Liver (tissue), 9 donors: ENCODE results near the gene MAPKAP1. TPM values are rescaled to one million over a fixed set of nuclear protein-coding genes. Genes with fewer than 3 reads are reported as not detected.

Source experiments
- DNase-seq: peaks from one replicate; pipeline ENCODE4 v3.0.0-alpha.2; 2017; ENCODE audit warnings: low spot score
- H3K27ac ChIP-seq, 2 donors: one replicate each; pipeline ENCODE4 v1.7.0; 2013; ENCODE audit warnings: inconsistent platforms in 2 of 2, low read length in 2 of 2, control low read depth in 1 of 2, low read depth in 1 of 2, mild to moderate bottlenecking in 1 of 2
- H3K27me3 ChIP-seq, 4 donors: one replicate each; pipeline versions ENCODE4 v1.6.1 to v1.7.0; 2013; ENCODE audit warnings: low read length in 3 of 4, inconsistent platforms in 1 of 4, mild to moderate bottlenecking in 1 of 4, moderate library complexity in 1 of 4; ENCODE audit not compliant: control insufficient read depth in 4 of 4, insufficient read depth in 4 of 4
- H3K36me3 ChIP-seq, 4 donors: one replicate each; pipeline versions ENCODE4 v1.6.1 to v1.7.0; 2013; ENCODE audit warnings: low read length in 3 of 4, mild to moderate bottlenecking in 3 of 4, low read depth in 1 of 4, moderate library complexity in 1 of 4; ENCODE audit not compliant: control insufficient read depth in 4 of 4, insufficient read depth in 3 of 4
- H3K4me1 ChIP-seq, 4 donors: one replicate each; pipeline versions ENCODE4 v1.6.1 to v1.7.0; 2013; ENCODE audit warnings: low read length in 3 of 4, mild to moderate bottlenecking in 3 of 4, moderate library complexity in 1 of 4; ENCODE audit not compliant: control insufficient read depth in 4 of 4, insufficient read depth in 4 of 4
- H3K4me3 ChIP-seq, 3 donors: one replicate each; pipeline versions ENCODE4 v1.6.1 to v1.7.0; 2013; ENCODE audit warnings: low read length in 3 of 3, control low read depth in 1 of 3, low read depth in 1 of 3, mild to moderate bottlenecking in 1 of 3
- H3K9ac ChIP-seq, 2 donors: one replicate each; pipeline ENCODE4 v1.7.0; 2013; ENCODE audit warnings: low read length in 2 of 2, mild to moderate bottlenecking in 2 of 2, moderate library complexity in 2 of 2, control low read depth in 1 of 2, low read depth in 1 of 2
- H3K9me3 ChIP-seq, 4 donors: one replicate each; pipeline versions ENCODE4 v1.6.1 to v1.7.0; 2013; ENCODE audit warnings: low read length in 3 of 4; ENCODE audit not compliant: control insufficient read depth in 4 of 4
- ATF3 ChIP-seq: IDR thresholded peaks from 2 replicates; pipeline ENCODE4 v1.6.1; 2016; ENCODE audit warnings: antibody characterized with exemption
- CTCF ChIP-seq: fragments of 150-350 bp; IDR thresholded peaks from 2 replicates; pipeline ENCODE4 v1.5.1; 2017; ENCODE audit warnings: improper control_type of control experiment, low read depth, low read length; ENCODE audit not compliant: missing input control
- EGR1 ChIP-seq, 2 donors: IDR thresholded peaks; 2 replicates each; pipeline ENCODE4 v1.6.1; 2016 to 2018; ENCODE audit warnings: antibody characterized with exemption in 2 of 2, low read depth in 2 of 2
- FOXA1 ChIP-seq: IDR thresholded peaks from 2 replicates; pipeline ENCODE4 v1.6.1; 2016; ENCODE audit warnings: antibody characterized with exemption
- FOXA2 ChIP-seq: IDR thresholded peaks from 2 replicates; pipeline ENCODE4 v1.6.1; 2016; ENCODE audit warnings: antibody characterized with exemption
- GABPA ChIP-seq, 2 donors: IDR thresholded peaks in 1 of 2; conservative IDR thresholded peaks in 1 of 2; 2 replicates each; pipeline ENCODE4 v1.6.1; 2016; ENCODE audit warnings: antibody characterized with exemption in 2 of 2, mild to moderate bottlenecking in 1 of 2, moderate library complexity in 1 of 2
- HNF4A ChIP-seq, 2 donors: conservative IDR thresholded peaks; 2 replicates each; pipeline ENCODE4 v1.6.1; 2016; ENCODE audit warnings: antibody characterized with exemption in 2 of 2, mild to moderate bottlenecking in 2 of 2
- HNF4G ChIP-seq: IDR thresholded peaks from 2 replicates; pipeline ENCODE4 v1.6.1; 2016; ENCODE audit warnings: antibody characterized with exemption
- JUND ChIP-seq, 2 donors: IDR thresholded peaks; 2 replicates each; pipeline ENCODE4 v1.6.1; 2016; ENCODE audit warnings: antibody characterized with exemption in 2 of 2
- MAX ChIP-seq: IDR thresholded peaks from 2 replicates; pipeline ENCODE4 v1.6.1; 2016; ENCODE audit warnings: antibody characterized with exemption
- NR2F2 ChIP-seq: IDR thresholded peaks from 2 replicates; pipeline ENCODE4 v1.6.1; 2016; ENCODE audit warnings: antibody characterized with exemption
- RAD21 ChIP-seq, 2 donors: IDR thresholded peaks; 2 replicates each; pipeline ENCODE4 v1.6.1; 2016; ENCODE audit warnings: antibody characterized with exemption in 2 of 2, mild to moderate bottlenecking in 2 of 2
- RXRA ChIP-seq, 2 donors: IDR thresholded peaks; 2 replicates each; pipeline ENCODE4 v1.6.1; 2017 to 2018; ENCODE audit warnings: antibody characterized with exemption in 2 of 2, mild to moderate bottlenecking in 1 of 2
- SP1 ChIP-seq: IDR thresholded peaks from 2 replicates; pipeline ENCODE4 v1.6.1; 2018; ENCODE audit warnings: antibody characterized with exemption, mild to moderate bottlenecking
- YY1 ChIP-seq: IDR thresholded peaks from 2 replicates; pipeline ENCODE4 v1.6.1; 2016; ENCODE audit warnings: antibody characterized with exemption, mild to moderate bottlenecking
- ZBTB33 ChIP-seq: IDR thresholded peaks from 2 replicates; pipeline ENCODE4 v1.6.1; 2016; ENCODE audit warnings: antibody characterized with exemption
- WGBS: extraction: QIAGEN DNeasy Blood & Tissue Kit; methylation state at CpG from one replicate; pipeline ENCODE4 v1.1.7; 2013; 5-methylcytosine and 5-hydroxymethylcytosine counted together
- polyA plus RNA-seq, 2 donors: library from polyadenylated mRNA; stranded (reverse) in 1 of 2; unstranded in 1 of 2; fragments of 200-250 nt in 1 of 2; fragments of >200 nt in 1 of 2; fragmentation: Nextera tagmentation in 1 of 2; extraction: Ambion mirVana in 1 of 2; gene quantifications; one replicate each; pipeline versions ENCODE4 v1.2.1 to v1.2.3, GENCODE V29; 2013 to 2015
- total RNA-seq, 2 donors: library from RNA; depleted of rRNA; stranded (reverse); fragments of >200 nt; gene quantifications; one replicate each; pipeline ENCODE4 v1.2.3, GENCODE V29; 2014
- TF ChIP-seq, protein P1 (sequence below): IDR thresholded peaks from 2 replicates; pipeline ENCODE4 v1.6.1; 2016; ENCODE audit warnings: antibody characterized with exemption, mild to moderate bottlenecking
- donor health status: healthy.
- donor health status: healthy.
- donor health status: healthy.
- donor health status: healthy.
- donor health status: healthy.

MAPKAP1 gene
- total and polyA plus RNA-seq, 4 donors: 23.6 to 55.9 (median 32.7) TPM

GRCh38 chr9:125674981-125675973, 31.7 kb downstream of the MAPKAP1 start:
- no peak for DNase-seq
- H3K4me3 ChIP-seq: no peak overlapping the region
- peaks cover 0 to 1% (median 0%) of the 10 kb centered on the region in 4 donors for H3K36me3 ChIP-seq
- no peak overlapping the region for H3K27ac ChIP-seq
- H3K4me1 ChIP-seq: no peaks in the 10 kb centered on the region
- no peaks in the 10 kb centered on the region for H3K27me3 ChIP-seq
- no peaks in the 10 kb centered on the region for H3K9me3 ChIP-seq
- no peak overlapping the region for H3K9ac ChIP-seq
- WGBS: 86% methylated on average over 3 of the region's 3 CpGs
- TF ChIP-seq CTCF: no peak
- no peak for TF ChIP-seq EGR1 (IDR thresholded peaks at IDR 0.05; ENCODE audit: low read depth in 2 of 2)
- TF ChIP-seq HNF4G: no peak

GRCh38 chr9:125672876-125673275, 34.1 kb downstream of the MAPKAP1 start:
- WGBS: 94% methylated on average over 3 of the region's 3 CpGs

DNA sequence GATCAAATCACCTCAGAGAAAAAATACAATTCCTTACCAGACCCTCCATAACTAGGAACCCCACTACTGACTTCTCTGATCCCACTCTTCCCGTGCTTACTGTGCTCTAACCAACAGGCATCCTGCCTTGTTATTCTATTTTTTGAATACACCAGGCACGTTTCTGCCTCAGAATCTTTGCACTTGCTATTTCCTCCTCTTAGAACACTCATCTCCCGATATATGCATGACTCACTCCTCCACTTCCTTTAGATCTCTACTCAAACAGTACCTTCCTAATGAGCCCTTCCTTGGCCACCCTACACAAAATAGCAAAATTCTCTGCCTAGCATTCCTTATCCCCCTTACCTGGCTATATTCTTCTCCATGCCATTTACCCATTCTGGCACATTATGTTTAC, 43.9 kb downstream of the MAPKAP1 start:
- Histone ChIP-seq H3K27me3 (no peaks in the 10 kb centered on the region), H3K4me3 (no peak overlapping the region), H3K36me3 (peaks cover 0 to 2% (median 0%) of the 10 kb centered on the region in 4 donors), H3K9me3 (no peaks in the 10 kb centered on the region), H3K27ac (no peak overlapping the region), H3K4me1 (no peaks in the 10 kb centered on the region), H3K9ac (no peak overlapping the region)
- no peak for DNase-seq
- WGBS: 69% methylated on average over 3 of the region's 3 CpGs
- TF ChIP-seq CTCF: no peak
- TF ChIP-seq ATF3: no peak
- TF ChIP-seq EGR1 (IDR thresholded peaks at IDR 0.05; ENCODE audit: low read depth in 2 of 2): no peak
- TF ChIP-seq RAD21 (IDR thresholded peaks at IDR 0.05): no peak
- TF ChIP-seq FOXA2: no peak
- TF ChIP-seq, protein P1, sequence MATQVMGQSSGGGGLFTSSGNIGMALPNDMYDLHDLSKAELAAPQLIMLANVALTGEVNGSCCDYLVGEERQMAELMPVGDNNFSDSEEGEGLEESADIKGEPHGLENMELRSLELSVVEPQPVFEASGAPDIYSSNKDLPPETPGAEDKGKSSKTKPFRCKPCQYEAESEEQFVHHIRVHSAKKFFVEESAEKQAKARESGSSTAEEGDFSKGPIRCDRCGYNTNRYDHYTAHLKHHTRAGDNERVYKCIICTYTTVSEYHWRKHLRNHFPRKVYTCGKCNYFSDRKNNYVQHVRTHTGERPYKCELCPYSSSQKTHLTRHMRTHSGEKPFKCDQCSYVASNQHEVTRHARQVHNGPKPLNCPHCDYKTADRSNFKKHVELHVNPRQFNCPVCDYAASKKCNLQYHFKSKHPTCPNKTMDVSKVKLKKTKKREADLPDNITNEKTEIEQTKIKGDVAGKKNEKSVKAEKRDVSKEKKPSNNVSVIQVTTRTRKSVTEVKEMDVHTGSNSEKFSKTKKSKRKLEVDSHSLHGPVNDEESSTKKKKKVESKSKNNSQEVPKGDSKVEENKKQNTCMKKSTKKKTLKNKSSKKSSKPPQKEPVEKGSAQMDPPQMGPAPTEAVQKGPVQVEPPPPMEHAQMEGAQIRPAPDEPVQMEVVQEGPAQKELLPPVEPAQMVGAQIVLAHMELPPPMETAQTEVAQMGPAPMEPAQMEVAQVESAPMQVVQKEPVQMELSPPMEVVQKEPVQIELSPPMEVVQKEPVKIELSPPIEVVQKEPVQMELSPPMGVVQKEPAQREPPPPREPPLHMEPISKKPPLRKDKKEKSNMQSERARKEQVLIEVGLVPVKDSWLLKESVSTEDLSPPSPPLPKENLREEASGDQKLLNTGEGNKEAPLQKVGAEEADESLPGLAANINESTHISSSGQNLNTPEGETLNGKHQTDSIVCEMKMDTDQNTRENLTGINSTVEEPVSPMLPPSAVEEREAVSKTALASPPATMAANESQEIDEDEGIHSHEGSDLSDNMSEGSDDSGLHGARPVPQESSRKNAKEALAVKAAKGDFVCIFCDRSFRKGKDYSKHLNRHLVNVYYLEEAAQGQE: no peak
- no peak for TF ChIP-seq SP1
- no peak for TF ChIP-seq HNF4A (conservative IDR thresholded peaks at IDR 0.05)
- no peak for TF ChIP-seq GABPA (IDR thresholded peaks at IDR 0.05 in 1 of 2, conservative IDR thresholded peaks at IDR 0.05 in 1 of 2)
- TF ChIP-seq NR2F2: no peak
- no peak for TF ChIP-seq HNF4G
- TF ChIP-seq ZBTB33: no peak
- no peak for TF ChIP-seq RXRA (IDR thresholded peaks at IDR 0.05)

More at GRCh38 chr9:125672876-125673275, 34.1 kb downstream of the MAPKAP1 start:
- H3K9ac ChIP-seq: no peak overlapping the region
- no peaks in the 10 kb centered on the region for H3K9me3 ChIP-seq
- no peak overlapping the region for H3K4me3 ChIP-seq
- H3K36me3 ChIP-seq: peaks cover 0 to 1% (median 0%) of the 10 kb centered on the region in 4 donors
- no peaks in the 10 kb centered on the region for H3K27me3 ChIP-seq
- TF ChIP-seq JUND (IDR thresholded peaks at IDR 0.05) (no peak), FOXA2 (no peak), HNF4A (conservative IDR thresholded peaks at IDR 0.05) (no peak), MAX (no peak), FOXA1 (no peak), YY1 (no peak)
- no peak for DNase-seq
- H3K27ac ChIP-seq: no peak overlapping the region
- no peaks in the 10 kb centered on the region for H3K4me1 ChIP-seq
